Immature natural killer cell (primary cell): ENCODE data around the gene CENATAC. TPM values are rescaled to one million over a fixed set of nuclear protein-coding genes. Genes with fewer than 3 reads are reported as not detected.
"Not testable (repeated sequence)": the region's sequence is repeated elsewhere in the genome, so short reads cannot be mapped to it uniquely, and the experiment has no call there.

ENCODE experiments used
- DNase-seq, 3 donors: peaks; one replicate each; pipeline ENCODE4 v3.0.0; 2022; ENCODE audit warnings: mixed read lengths in 1 of 3
- H3K27ac Mint-ChIP-seq, 6 donors: one replicate each; pipeline ENCODE4 v1.8.0; 2020; ENCODE audit warnings: mixed read lengths in 6 of 6, mild to moderate bottlenecking in 5 of 6, inconsistent platforms in 4 of 6, moderate library complexity in 3 of 6
- H3K27me3 Mint-ChIP-seq, 3 donors: one replicate each; pipeline ENCODE4 v1.8.0; 2020 to 2021; ENCODE audit warnings: low read depth in 3 of 3, mild to moderate bottlenecking in 3 of 3, mixed read lengths in 3 of 3, moderate library complexity in 3 of 3, inconsistent platforms in 1 of 3
- H3K36me3 Mint-ChIP-seq, 3 donors: one replicate each; pipeline ENCODE4 v1.8.0; 2020; ENCODE audit warnings: mixed read lengths in 3 of 3, inconsistent platforms in 2 of 3, mild to moderate bottlenecking in 2 of 3
- H3K4me1 Mint-ChIP-seq, 2 donors: one replicate each; pipeline ENCODE4 v1.8.0; 2020; ENCODE audit warnings: inconsistent platforms in 2 of 2, mild to moderate bottlenecking in 2 of 2, mixed read lengths in 2 of 2, moderate library complexity in 1 of 2
- H3K4me3 Mint-ChIP-seq, 5 donors: one replicate each; pipeline ENCODE4 v1.8.0; 2020; ENCODE audit warnings: mild to moderate bottlenecking in 5 of 5, mixed read lengths in 5 of 5, inconsistent platforms in 3 of 5, moderate library complexity in 3 of 5
- H3K9me3 Mint-ChIP-seq, 6 donors: one replicate each; pipeline ENCODE4 v1.8.0; 2020; ENCODE audit warnings: mild to moderate bottlenecking in 6 of 6, mixed read lengths in 6 of 6, inconsistent platforms in 4 of 6, moderate library complexity in 3 of 6
- polyA plus RNA-seq, 3 donors: library from polyadenylated mRNA; unstranded; fragments of 300-500 nt; fragmentation: Illumina TruSeq; gene quantifications; one replicate each; pipeline ENCODE4 v1.2.3, GENCODE V29; 2021

Gene CENATAC
- 10 to 100 TPM in 2 of 3 donors, 1 to 10 TPM in 1; 9.1 to 17.1 (median 10.5) TPM for polyA plus RNA-seq

GRCh38 chr11:118997627-118998387 is at the start of gene CENATAC:
CENATAC (plus strand) TSS chr11:118998138; CDS start chr11:118998198, 60 bp downstream.
- Mint-ChIP-seq H3K27ac (peak within 1 kb of the TSS; percentile 95 to 99 (median 98)), H3K4me3 (peak within 1 kb of the TSS; percentile 91 to 98 (median 96)), H3K27me3 (peaks cover 2 to 4% (median 2%) of the 10 kb centered on the region in 3 donors), H3K36me3 (peaks cover 0 to 14% (median 5%) of the 10 kb centered on the region in 3 donors), H3K9me3 (no peaks in the 10 kb centered on the region), H3K4me1 (peaks cover 37 to 41% of the 10 kb centered on the region in 2 donors)
- peak; percentile 95 to 96 (median 95) for DNase-seq

- Mint-ChIP-seq H3K4me3 (no peak overlapping the region), H3K27ac (no peak overlapping the region), H3K36me3 (no peaks in the 10 kb centered on the region)
Observed at GRCh38 chr11:118953265-118953664, 44.7 kb upstream of the CENATAC start.

GRCh38 chr11:118953976-118954375 is 44.0 kb upstream of the CENATAC start:
- not testable (repeated sequence) for DNase-seq, H3K9me3 Mint-ChIP-seq, H3K27ac Mint-ChIP-seq, H3K36me3 Mint-ChIP-seq, H3K4me1 Mint-ChIP-seq, H3K4me3 Mint-ChIP-seq
- peaks cover 1 to 11% (median 6%) of the 10 kb centered on the region in 3 donors for H3K27me3 Mint-ChIP-seq

More at GRCh38 chr11:118953265-118953664, 44.7 kb upstream of the CENATAC start:
- H3K9me3 Mint-ChIP-seq = no peaks in the 10 kb centered on the region
- H3K27me3 Mint-ChIP-seq = peaks cover 1 to 11% (median 7%) of the 10 kb centered on the region in 3 donors
- peaks cover 2 to 6% of the 10 kb centered on the region in 2 donors for H3K4me1 Mint-ChIP-seq
- DNase-seq = no peak

GRCh38 chr11:118956094-118956846 is 41.7 kb upstream of the CENATAC start, which contains the start of gene UPK2:
UPK2 (plus strand) TSS chr11:118956298; CDS start chr11:118956351, 53 bp downstream.
- Mint-ChIP-seq H3K27ac (peak within 1 kb of the TSS in 2 of 6 donors; percentile 40 to 52), H3K4me1 (peaks cover 2 to 6% of the 10 kb centered on the region in 2 donors), H3K27me3 (peaks cover 1 to 9% (median 6%) of the 10 kb centered on the region in 3 donors), H3K36me3 (no peaks in the 10 kb centered on the region), H3K9me3 (no peaks in the 10 kb centered on the region), H3K4me3 (no peak within 1 kb of the TSS)
- peak; percentile 81 to 84 (median 83) for DNase-seq

- no peaks in the 10 kb centered on the region for H3K36me3 Mint-ChIP-seq
- DNase-seq = no peak
- H3K9me3 Mint-ChIP-seq = no peaks in the 10 kb centered on the region
- no peak overlapping the region for H3K4me3 Mint-ChIP-seq
- peaks cover 1 to 8% (median 6%) of the 10 kb centered on the region in 3 donors for H3K27me3 Mint-ChIP-seq
- peaks cover 2 to 6% of the 10 kb centered on the region in 2 donors for H3K4me1 Mint-ChIP-seq
- H3K27ac Mint-ChIP-seq = no peak overlapping the region
Observed at GRCh38 chr11:118956847-118957469, 41.0 kb upstream of the CENATAC start.

- H3K9me3 Mint-ChIP-seq = no peaks in the 10 kb centered on the region
- no peak overlapping the region for H3K4me3 Mint-ChIP-seq
- DNase-seq = no peak
- H3K4me1 Mint-ChIP-seq = peaks cover 2 to 6% of the 10 kb centered on the region in 2 donors
- H3K27ac Mint-ChIP-seq = no peak overlapping the region
- no peaks in the 10 kb centered on the region for H3K36me3 Mint-ChIP-seq
- peaks cover 1 to 8% (median 6%) of the 10 kb centered on the region in 3 donors for H3K27me3 Mint-ChIP-seq
Observed at GRCh38 chr11:118957549-118957948, 40.4 kb upstream of the CENATAC start.

- Mint-ChIP-seq H3K4me1 (peaks cover 2 to 6% of the 10 kb centered on the region in 2 donors), H3K27me3 (peaks cover 1 to 6% (median 5%) of the 10 kb centered on the region in 3 donors), H3K27ac (no peak overlapping the region), H3K36me3 (no peaks in the 10 kb centered on the region), H3K9me3 (no peaks in the 10 kb centered on the region), H3K4me3 (no peak overlapping the region)
- DNase-seq = no peak
Observed at GRCh38 chr11:118957968-118958367, 40.0 kb upstream of the CENATAC start.

GRCh38 chr11:118958577-118958976 is 39.4 kb upstream of the CENATAC start:
- H3K36me3 Mint-ChIP-seq = no peaks in the 10 kb centered on the region
- no peak overlapping the region for H3K27ac Mint-ChIP-seq
- no peak for DNase-seq
- no peaks in the 10 kb centered on the region for H3K9me3 Mint-ChIP-seq
- peaks cover 1 to 7% (median 5%) of the 10 kb centered on the region in 3 donors for H3K27me3 Mint-ChIP-seq
- peaks cover 2 to 6% of the 10 kb centered on the region in 2 donors for H3K4me1 Mint-ChIP-seq
- no peak overlapping the region for H3K4me3 Mint-ChIP-seq

- no peak overlapping the region for H3K27ac Mint-ChIP-seq
- no peaks in the 10 kb centered on the region for H3K36me3 Mint-ChIP-seq
- no peaks in the 10 kb centered on the region for H3K9me3 Mint-ChIP-seq
- H3K4me3 Mint-ChIP-seq = no peak overlapping the region
- peaks cover 2 to 6% of the 10 kb centered on the region in 2 donors for H3K4me1 Mint-ChIP-seq
- H3K27me3 Mint-ChIP-seq = peaks cover 1 to 6% (median 1%) of the 10 kb centered on the region in 3 donors
- DNase-seq = no peak
Observed at GRCh38 chr11:118961189-118961588, 36.7 kb upstream of the CENATAC start.

DNA sequence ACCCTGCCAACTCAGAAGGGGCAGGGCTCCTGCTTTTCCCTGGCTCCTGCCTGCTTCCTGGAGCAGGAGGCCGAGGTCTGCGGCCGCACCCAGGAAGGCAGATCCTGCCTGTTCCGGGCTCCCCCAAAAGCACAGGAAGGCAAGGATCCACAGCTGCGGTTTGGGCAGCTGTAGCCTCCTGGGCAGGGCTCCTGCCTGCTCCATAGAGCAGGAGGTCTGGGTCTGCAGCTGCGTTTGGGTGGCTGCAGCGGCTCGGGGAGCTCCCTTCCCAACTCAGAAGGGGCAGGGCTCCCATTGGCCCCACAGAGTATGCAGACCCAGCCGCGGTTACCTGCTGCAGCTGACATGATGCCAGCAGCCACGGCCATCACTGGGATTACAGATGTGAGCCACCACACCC is 36.3 kb upstream of the CENATAC start:
- Mint-ChIP-seq H3K27ac (no peak overlapping the region), H3K36me3 (no peaks in the 10 kb centered on the region), H3K4me1 (peaks cover 0 to 2% of the 10 kb centered on the region in 2 donors), H3K4me3 (no peak overlapping the region), H3K27me3 (peaks cover 1 to 6% (median 3%) of the 10 kb centered on the region in 3 donors), H3K9me3 (no peaks in the 10 kb centered on the region)
- no peak for DNase-seq

GRCh38 chr11:118969508-118969907 is 28.4 kb upstream of the CENATAC start:
- not testable (repeated sequence) for H3K36me3 Mint-ChIP-seq, H3K4me1 Mint-ChIP-seq, DNase-seq, H3K27me3 Mint-ChIP-seq, H3K4me3 Mint-ChIP-seq, H3K9me3 Mint-ChIP-seq, H3K27ac Mint-ChIP-seq

DNA sequence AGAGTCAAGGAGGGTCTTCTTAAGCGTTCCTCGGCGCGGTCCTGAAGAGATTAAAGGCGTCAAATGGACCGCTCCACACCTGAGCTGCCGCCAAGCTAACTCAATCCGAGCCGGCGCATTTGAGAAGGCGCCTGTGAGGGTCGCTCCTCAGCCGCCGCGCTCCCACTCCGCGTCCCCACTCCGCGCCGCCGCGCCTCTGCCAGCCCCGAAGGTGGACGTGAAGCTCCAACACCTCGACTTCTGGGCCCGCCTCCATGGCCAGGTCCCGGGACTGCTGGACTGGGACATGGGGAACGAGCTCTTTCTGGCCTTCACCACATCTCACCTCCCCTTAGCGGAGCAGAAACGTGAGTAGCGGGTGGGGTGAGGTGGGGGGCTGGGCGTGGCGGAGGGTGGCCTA is 26.3 kb upstream of the CENATAC start, which contains the start of gene FOXR1:
FOXR1 (plus strand) TSS at position 116 of the 400 bp plus-strand sequence; CDS start at position 287, 171 bp downstream.
- H3K27me3 Mint-ChIP-seq = peaks cover 2 to 5% (median 3%) of the 10 kb centered on the region in 3 donors
- no peaks in the 10 kb centered on the region for H3K4me1 Mint-ChIP-seq
- no peak within 1 kb of the TSS for H3K4me3 Mint-ChIP-seq
- no peak within 1 kb of the TSS for H3K27ac Mint-ChIP-seq
- no peak for DNase-seq
- H3K9me3 Mint-ChIP-seq = no peaks in the 10 kb centered on the region
- H3K36me3 Mint-ChIP-seq = no peaks in the 10 kb centered on the region

DNA sequence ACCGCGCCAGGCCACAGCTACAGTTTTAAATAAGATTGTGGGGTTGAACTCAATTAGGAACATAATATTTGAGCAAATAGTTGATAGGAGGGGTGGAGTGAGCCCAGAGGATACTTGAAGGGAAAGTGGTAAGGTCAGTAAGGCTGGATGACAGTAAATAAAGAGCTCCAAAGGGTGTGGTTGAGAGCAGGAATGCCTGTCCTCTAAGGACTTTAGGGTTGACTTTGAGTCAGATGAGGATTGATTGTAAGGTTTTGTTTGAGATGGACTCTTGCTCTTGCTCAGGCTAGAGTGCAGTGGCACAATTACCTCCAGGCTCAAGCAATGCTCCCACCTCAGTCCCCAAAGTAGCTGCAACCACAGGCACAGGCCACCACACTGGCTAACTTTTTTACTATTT is 24.0 kb upstream of the CENATAC start:
- no peaks in the 10 kb centered on the region for H3K9me3 Mint-ChIP-seq
- H3K4me3 Mint-ChIP-seq = no peak overlapping the region
- no peak for DNase-seq
- H3K36me3 Mint-ChIP-seq = no peaks in the 10 kb centered on the region
- no peaks in the 10 kb centered on the region for H3K4me1 Mint-ChIP-seq
- H3K27me3 Mint-ChIP-seq = peaks cover 0 to 7% (median 3%) of the 10 kb centered on the region in 3 donors
- no peak overlapping the region for H3K27ac Mint-ChIP-seq
